ENCODE results near the gene GPR132. TPM values are rescaled to one million over a fixed set of nuclear protein-coding genes. Genes with fewer than 3 reads are reported as not detected.

GPR132 gene
- total RNA-seq, 2 donors from 2014 or later = 0.68 to 1.4 TPM

- H3K9me3 ChIP-seq = no peaks in the 10 kb centered on the region
- peak; percentile 87 for DNase-seq (ENCODE audit: low spot score)
Observed at GRCh38 chr14:105091517-105092170, 26.4 kb upstream of the GPR132 start.

DNA sequence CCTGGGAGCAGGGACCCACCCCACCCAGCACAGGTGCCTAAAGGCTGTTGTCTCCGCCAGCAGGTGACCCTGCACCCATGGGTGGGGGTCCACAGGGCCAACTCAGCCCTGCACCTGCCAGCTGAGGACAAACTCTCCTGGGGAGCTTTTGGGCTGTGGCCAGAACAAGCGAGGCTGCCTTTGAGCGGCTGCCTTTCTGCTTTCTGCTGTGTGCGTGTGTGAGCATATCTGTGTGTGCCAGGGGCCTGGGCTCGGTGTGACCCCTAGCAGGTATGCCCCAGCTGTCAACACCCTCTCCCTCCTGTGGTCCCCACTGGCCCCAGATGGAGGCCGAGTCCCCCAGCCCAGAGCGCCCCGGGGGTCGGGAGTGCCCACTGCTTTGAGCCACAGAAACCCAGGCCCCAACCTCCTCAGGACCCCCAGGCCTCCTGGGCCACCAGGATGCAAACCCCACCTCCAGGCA lies 25.9 kb upstream of the GPR132 start:
- DNase-seq (ENCODE audit: low spot score) = no peak

More at GRCh38 chr14:105091517-105092170, 26.4 kb upstream of the GPR132 start:
- peak; percentile 67 for TF ChIP-seq POLR2A (IDR thresholded peaks at IDR 0.05)
- peak; percentile 78 for TF ChIP-seq POLR2AphosphoS5 (IDR thresholded peaks at IDR 0.05)
- no peak for TF ChIP-seq CTCF (IDR thresholded peaks at IDR 0.05)
- H3K4me1 ChIP-seq (replicated peaks) = peaks cover 35% of the 10 kb centered on the region
- H3K36me3 ChIP-seq = no peaks in the 10 kb centered on the region
- intact Hi-C loops (cut with DNase I) = loop anchor here (5.0 to 10.0 kb wide), 3 partner anchors 113 to 261 kb away; no protein-coding TSS in a partner anchor
- WGBS = 19% methylated on average over 13 of the region's 19 CpGs
- H3K27ac ChIP-seq = peak overlapping the region; percentile 83 to 93
- no peaks in the 10 kb centered on the region for H3K27me3 ChIP-seq (replicated peaks; ENCODE audit: insufficient read depth)
- H3K4me3 ChIP-seq = no peak overlapping the region

GRCh38 chr14:105090493-105091053 lies 25.3 kb upstream of the GPR132 start:
- peak overlapping the region; percentile 83 to 93 for H3K27ac ChIP-seq
- H3K27me3 ChIP-seq (replicated peaks; ENCODE audit: insufficient read depth) = no peaks in the 10 kb centered on the region
- DNase-seq (ENCODE audit: low spot score) = peak; percentile 75
- intact Hi-C loops (cut with DNase I) = loop anchor here (5.0 to 10.0 kb wide), 3 partner anchors 114 to 262 kb away; no protein-coding TSS in a partner anchor
- TF ChIP-seq CTCF (IDR thresholded peaks at IDR 0.05) = peak; percentile 91 to 95 (median 94)
- TF ChIP-seq POLR2A (IDR thresholded peaks at IDR 0.05) = no peak
- peak; percentile 61 for TF ChIP-seq POLR2AphosphoS5 (IDR thresholded peaks at IDR 0.05)
- H3K36me3 ChIP-seq = no peaks in the 10 kb centered on the region
- no peak overlapping the region for H3K4me3 ChIP-seq
- peaks cover 35% of the 10 kb centered on the region for H3K4me1 ChIP-seq (replicated peaks)
- no peaks in the 10 kb centered on the region for H3K9me3 ChIP-seq
- 14% methylated on average over 7 of the region's 7 CpGs for WGBS

More for the DNA sequence above, 25.9 kb upstream of the GPR132 start:
- intact Hi-C loops (cut with DNase I) = loop anchor here (5.0 to 10.0 kb wide), 3 partner anchors 114 to 261 kb away; no protein-coding TSS in a partner anchor
- Histone ChIP-seq H3K27ac (peak overlapping the region; percentile 83 to 93), H3K27me3 (replicated peaks; ENCODE audit: insufficient read depth) (no peaks in the 10 kb centered on the region), H3K9me3 (no peaks in the 10 kb centered on the region), H3K4me1 (replicated peaks) (peaks cover 35% of the 10 kb centered on the region), H3K36me3 (no peaks in the 10 kb centered on the region), H3K4me3 (no peak overlapping the region)
- TF ChIP-seq POLR2AphosphoS5 (IDR thresholded peaks at IDR 0.05) (no peak), POLR2A (IDR thresholded peaks at IDR 0.05) (no peak), CTCF (IDR thresholded peaks at IDR 0.05) (no peak)
- WGBS = 44% methylated on average over 9 of the region's 9 CpGs

GRCh38 chr14:105089746-105090492 lies 24.7 kb upstream of the GPR132 start:
- Histone ChIP-seq H3K9me3 (no peaks in the 10 kb centered on the region), H3K27me3 (replicated peaks; ENCODE audit: insufficient read depth) (no peaks in the 10 kb centered on the region), H3K27ac (no peak overlapping the region), H3K36me3 (no peaks in the 10 kb centered on the region), H3K4me3 (no peak overlapping the region), H3K4me1 (replicated peaks) (peaks cover 35% of the 10 kb centered on the region)
- DNase-seq (ENCODE audit: low spot score) = no peak
- intact Hi-C loops (cut with DNase I) = loop anchor here (5.0 to 10.0 kb wide), 3 partner anchors 115 to 262 kb away; no protein-coding TSS in a partner anchor
- 74% methylated on average over 15 of the region's 15 CpGs for WGBS
- TF ChIP-seq POLR2A (IDR thresholded peaks at IDR 0.05) = no peak
- TF ChIP-seq POLR2AphosphoS5 (IDR thresholded peaks at IDR 0.05) = no peak
- TF ChIP-seq CTCF (IDR thresholded peaks at IDR 0.05) = no peak

Data from prostate gland (tissue), 2 donors.